C4-2B (cell line): ENCODE results near the gene TBC1D22A.

Experiments used
- CTCF ChIP-seq: fragments of 450-650 bp; conservative IDR thresholded peaks from 2 replicates; pipeline ENCODE4 v1.5.1; 2017; ENCODE audit warnings: mild to moderate bottlenecking
- ZFX ChIP-seq: fragments of 450-650 bp; IDR thresholded peaks from 2 replicates; pipeline ENCODE4 v1.6.1; 2017

- TF ChIP-seq CTCF (no peak), ZFX (no peak)
Measured at GRCh38 chr22:46958658-46959057, 196.2 kb downstream of the TBC1D22A start.
